Measurements from ENCODE around the gene ZC3H14.
"Not testable (repeated sequence)": the region's sequence is repeated elsewhere in the genome, so short reads cannot be mapped to it uniquely, and the experiment has no call there.

Gene ZC3H14
- total RNA-seq: 16.7 to 85.9 (median 59.0) reads per million in 17 experiments

- DNase-seq: peak; percentile 89 to 97 (median 94)
These were observed at the start of gene ZC3H14 for GRCh38 chr14:88562831-88563686. Gene ZC3H14 (plus strand): TSS chr14:88563037. CDS start chr14:88563134, 97 bp downstream.

DNA sequence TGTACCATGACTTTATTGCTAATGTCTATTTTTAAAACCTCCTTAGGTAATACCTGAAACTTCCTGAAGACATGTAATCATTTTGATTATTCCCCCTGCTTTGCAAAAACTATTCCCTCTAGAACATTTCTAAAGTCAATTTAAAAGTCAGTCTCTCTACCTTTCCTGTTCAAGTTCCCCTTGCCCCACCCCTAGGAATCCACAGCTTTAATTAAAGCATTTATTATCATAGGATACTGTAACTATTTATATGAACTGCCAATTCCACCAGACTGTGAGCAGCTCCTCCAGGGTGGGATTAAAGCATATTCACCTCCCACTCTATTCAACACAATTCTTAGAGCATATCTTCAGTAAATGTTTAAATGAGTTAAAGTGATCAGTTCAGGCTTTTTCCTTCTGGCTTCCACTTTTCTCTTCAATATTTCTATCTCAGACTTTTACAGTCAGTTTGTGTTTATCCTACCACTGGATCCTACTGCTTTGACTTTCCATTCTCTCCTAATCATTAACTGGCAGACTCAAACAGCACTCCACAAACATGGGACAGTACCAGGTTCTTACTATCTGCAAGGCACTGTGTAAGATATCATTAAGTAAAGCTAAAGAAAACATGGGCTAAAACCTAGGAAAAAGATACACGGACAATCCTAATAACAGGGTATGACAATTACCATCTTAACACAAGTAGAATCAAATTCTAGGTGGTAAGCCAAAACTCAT lies 47.2 kb upstream of the ZC3H14 start:
- DNase-seq: no peak

- no peak for DNase-seq
These were observed 45.9 kb upstream of the ZC3H14 start for GRCh38 chr14:88516861-88517357.

GRCh38 chr14:88518592-88519512 lies 44.0 kb upstream of the ZC3H14 start:
- DNase-seq: no peak

DNA sequence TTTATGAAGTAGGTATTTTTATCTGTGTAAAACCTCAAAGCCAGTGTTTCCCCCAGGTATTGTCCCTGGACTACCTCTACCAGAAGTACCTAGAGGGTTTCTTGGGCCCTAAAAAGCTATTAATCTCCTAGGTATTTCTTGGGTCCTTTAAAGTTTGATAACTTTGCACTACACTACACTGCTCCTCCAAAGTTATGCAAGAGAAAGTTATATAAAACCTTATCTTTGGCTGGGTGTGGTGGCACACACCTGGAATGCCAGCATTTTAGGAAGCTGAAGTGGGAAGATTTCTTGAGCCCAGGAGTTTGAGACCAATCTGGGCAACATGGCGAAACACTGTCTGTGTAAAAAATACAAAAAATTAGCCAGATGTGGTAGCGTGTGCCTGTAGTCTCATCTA lies 42.9 kb upstream of the ZC3H14 start:
- DNase-seq: no peak

GRCh38 chr14:88521818-88522217 lies 41.0 kb upstream of the ZC3H14 start:
- no peak for DNase-seq

DNA sequence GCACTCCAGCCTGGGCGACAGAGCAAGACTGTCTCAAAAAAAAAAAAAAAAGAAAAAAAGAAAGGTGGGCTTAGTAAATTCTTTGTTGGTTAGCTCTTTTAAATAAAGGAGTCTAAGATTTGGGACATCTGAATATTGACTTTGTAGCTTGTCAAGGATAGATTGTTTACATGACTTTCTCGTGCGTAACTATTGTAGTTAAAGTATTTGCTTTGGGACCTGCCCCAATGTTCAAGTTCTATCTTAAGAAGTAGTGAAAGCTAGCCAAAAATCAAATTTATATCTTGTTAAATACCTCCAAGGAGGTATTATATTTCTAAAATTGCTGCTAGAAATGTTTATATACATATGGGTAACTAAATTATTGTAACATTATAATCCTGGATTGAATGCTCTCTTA lies 40.4 kb upstream of the ZC3H14 start:
- no peak for DNase-seq

- DNase-seq: not testable (repeated sequence)
These were observed 32.9 kb upstream of the ZC3H14 start for GRCh38 chr14:88529889-88530288.

- no peak for DNase-seq
These were observed 29.7 kb upstream of the ZC3H14 start for GRCh38 chr14:88533064-88533602.

DNA sequence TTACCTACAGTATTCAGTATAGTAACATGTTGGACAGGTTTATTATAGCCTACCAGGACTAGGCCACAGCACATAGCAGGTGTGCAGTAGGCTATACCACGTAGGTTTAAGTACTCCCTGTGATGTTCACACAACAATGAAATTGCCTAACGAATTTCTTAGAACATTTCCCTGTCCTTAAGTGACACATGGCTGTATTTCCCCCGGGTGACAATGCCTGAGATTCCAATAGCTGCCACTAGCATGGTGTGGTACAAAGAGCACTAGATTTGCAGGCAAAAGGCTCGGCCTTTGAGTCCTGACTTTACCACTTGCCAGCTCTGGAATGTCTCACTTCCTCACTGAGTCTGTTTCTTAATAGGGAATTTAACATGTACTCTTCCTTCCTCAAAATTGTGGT lies 27.7 kb upstream of the ZC3H14 start:
- peak; percentile 69 to 80 (median 75) for DNase-seq

- DNase-seq: no peak
These were observed 27.0 kb upstream of the ZC3H14 start for GRCh38 chr14:88535813-88536212.

DNA sequence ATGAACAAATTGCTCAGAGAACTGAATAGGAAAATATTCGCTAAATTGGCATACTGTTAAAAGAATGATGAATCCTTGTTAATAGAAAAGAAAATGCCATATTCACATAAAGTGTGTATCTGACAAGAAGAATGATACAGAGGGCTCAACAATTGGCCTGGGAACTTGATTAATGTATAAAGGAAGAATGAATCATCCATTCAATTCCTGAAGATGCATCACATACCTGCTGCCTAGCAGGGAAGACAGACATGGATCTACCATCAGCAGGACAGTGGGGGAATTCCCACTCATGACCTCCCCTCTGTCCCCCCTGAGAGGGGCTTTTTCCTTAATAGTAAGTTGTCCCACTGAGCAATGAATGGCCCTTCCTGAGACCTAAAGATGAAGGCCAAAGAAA lies 21.5 kb upstream of the ZC3H14 start:
- DNase-seq: no peak

- DNase-seq: no peak
These were observed 19.7 kb upstream of the ZC3H14 start for GRCh38 chr14:88542857-88543795.

- no peak for DNase-seq
These were observed 17.6 kb upstream of the ZC3H14 start for GRCh38 chr14:88545256-88545655.

DNA sequence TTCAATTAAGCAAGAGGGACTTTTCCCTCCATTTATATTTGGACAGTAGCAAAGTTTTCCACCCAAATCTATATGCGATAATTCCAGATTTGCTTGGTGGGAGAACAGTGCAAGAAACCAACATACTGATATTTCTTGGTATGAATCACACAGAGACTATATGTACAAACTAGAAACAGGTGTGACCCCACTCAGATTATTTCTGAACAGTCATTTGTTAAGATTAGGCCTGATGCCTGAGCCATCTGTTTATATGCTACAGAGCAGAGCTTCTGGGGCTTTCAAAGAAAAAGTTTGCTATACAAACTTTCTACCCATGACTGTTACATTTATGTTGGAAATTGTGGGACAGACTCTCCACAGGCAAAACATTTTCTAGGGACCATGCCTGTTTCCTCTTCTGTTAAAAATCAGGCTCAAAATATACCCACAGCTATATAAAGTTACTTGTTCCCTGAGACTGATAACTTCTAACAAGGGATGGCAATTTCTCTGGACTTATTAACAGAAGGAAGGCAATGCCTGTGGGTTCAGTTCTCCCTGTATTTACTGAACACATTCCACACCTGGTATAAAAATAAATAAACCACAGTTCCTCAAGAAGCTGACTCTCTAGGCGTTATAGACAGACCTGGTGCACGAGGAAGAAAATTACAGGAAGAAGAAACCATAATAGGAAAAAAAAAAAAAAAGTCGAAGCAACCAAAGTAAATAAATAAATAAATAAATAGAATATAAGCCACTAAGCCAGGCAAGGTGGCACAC lies 16.0 kb upstream of the ZC3H14 start:
- DNase-seq: no peak

DNA sequence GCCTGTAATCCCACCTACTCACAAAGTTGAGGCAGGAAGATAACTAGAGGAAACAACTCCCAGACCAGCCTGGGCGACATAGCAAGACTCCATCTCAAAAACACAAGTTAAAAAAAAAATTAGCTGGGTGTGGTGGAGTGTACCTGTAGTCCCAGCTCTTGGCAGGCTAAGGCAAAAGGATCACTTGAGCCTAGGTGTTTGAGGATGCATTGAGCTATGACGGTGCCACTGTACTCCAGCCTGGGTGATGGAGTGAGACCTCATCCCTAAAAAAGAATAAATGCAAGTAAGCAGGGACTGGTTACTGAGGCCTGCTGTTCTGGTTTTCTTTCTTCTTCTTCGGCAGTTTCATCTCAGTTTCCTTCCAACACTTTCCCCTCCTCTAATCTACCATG lies 15.5 kb upstream of the ZC3H14 start:
- no peak for DNase-seq

DNA sequence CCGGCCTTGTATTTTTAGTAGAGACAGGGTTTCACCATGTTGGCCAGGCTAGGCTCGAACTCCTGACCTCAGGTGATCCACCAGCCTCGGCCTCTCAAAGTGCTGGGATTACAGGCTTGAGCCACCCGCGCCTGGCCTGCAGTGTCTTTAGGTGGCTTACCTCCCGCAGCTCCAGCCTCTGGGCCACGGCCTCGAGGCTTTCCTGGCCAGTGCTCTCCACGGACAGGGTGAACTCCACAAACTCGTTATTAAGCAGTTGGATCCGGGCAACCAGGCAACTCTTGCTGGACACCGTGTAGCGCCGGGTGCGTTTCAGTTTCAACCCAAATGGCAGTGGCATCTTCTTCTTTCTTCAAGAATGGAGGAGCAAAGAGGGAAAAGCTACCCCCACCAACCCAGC lies 12.8 kb upstream of the ZC3H14 start:
- DNase-seq: no peak

- DNase-seq: peak; percentile 82 to 89 (median 84)
These were observed 11.6 kb upstream of the ZC3H14 start for GRCh38 chr14:88551094-88551870.

DNA sequence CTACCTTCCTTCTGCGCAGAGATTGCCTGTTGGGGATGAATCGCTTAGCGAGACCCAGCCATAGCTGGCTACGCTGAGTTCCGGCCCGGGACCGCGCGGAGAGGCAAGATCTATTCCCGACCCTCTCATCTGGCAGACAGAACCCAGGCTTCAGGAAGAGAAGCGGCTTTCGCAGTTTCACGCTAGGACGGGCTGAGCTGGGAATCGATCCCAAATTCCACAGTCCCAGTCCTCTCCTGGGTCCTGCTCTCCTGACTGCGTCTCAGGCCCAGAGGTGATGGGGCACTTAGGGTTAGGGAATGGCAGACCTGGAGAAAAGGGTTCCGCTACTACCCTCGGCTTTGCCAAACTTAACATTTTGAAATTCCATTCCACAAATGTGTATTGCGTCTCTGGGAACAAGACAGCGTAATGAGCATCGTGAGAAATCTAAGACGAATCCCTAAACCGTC lies 10.8 kb upstream of the ZC3H14 start:
- DNase-seq: peak in 1 of 4 experiments; percentile 15
